HG02588 (cell line): Measurements from ENCODE around the gene HCFC1.

ENCODE experiments used
- ATAC-seq: cut with Tn5 transposase; IDR thresholded peaks from one replicate; pipeline ENCODE4 v1.9.1; 2021; ENCODE audit warnings: mild to moderate bottlenecking, moderate library complexity; ENCODE audit not compliant: unreplicated experiment

The HCFC1 gene

GRCh38 chrX:153971450-153972367, at the start of gene HCFC1:
TSS of gene HCFC1 (minus strand) at chrX:153971818. CDS start at chrX:153970840, 978 bp downstream.
- peak; percentile 41 for ATAC-seq

- ATAC-seq: no peak
These were observed 49.6 kb upstream of the HCFC1 start for GRCh38 chrX:154021131-154021611.

DNA sequence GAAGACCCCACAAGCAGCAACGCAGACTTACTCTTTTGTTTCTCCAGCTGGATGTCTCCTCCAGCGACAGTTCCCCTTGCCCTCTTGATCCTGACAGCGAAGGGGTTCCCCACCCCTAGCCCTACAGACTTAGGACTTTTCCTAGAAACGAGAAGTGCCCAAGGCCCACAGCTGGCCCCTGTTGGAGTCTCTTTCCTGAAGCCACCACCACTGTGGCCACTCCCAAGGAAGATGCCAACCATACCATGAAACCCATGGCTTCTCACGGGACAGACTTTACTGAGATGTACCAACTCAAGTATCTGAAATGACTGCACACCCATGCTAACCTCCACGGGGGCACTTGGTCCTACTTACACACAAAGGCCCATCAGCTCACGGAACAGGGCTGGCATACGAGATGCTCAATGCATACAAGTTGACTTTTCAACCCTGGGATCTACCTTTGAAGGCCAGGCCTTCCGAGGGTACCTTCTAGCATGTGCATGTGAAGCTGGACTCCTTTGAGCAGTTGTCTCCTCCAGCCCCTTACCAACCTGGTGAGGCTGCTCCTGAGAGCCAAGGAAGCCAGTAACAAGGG, 49.0 kb upstream of the HCFC1 start:
- no peak for ATAC-seq

DNA sequence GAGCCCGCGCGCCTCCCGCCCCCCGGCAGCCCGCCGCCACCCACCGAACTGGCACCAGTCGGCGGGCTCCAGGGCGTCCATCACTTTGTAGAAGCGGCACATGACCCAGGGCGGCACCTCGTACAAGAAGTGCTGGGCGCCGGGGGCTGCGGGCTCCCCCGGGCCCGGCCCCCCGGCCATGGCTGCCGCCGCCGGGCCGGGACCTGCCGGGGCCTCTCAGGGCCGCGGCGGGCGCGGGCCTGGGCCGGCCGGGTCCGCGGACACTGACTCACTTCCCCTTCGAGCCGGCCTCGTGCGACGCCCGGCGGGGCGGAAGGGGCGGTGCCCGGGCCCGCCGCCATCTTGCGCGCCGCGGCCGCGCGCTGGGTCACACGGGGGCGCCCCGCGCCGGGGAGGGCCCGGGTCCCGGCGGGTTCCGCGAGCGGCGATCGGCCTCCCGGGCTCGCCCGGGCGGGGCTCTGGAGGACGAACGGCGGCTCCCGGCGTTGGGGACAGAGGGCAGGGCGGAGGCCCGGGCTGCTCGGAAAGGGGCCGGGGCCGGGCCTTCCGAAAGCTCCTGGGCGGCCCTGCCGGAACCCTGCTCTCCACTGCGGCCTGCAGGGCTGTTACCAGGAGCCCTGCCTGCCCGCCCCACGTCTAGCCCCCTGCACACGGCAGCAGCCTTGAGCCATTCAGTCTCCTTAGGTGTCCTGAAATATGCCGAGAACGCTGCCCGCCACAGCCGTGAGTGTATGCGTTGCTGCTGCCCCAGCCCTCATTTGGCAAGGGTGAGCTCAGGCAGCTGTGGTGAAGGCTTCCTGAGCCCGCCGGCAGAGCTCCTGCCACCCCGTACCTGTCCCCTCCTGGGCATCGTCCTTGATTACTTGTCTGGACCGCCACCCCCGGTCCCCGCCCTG, 48.3 kb upstream of the HCFC1 start, which contains the start of gene IRAK1:
IRAK1 (minus strand) TSS at position 270 of the 896 bp plus-strand sequence; CDS start at position 180, 90 bp downstream.
- peak; percentile 72 for ATAC-seq

- peak; percentile 7 for ATAC-seq
These were observed 47.5 kb upstream of the HCFC1 start for GRCh38 chrX:154019061-154019621.

DNA sequence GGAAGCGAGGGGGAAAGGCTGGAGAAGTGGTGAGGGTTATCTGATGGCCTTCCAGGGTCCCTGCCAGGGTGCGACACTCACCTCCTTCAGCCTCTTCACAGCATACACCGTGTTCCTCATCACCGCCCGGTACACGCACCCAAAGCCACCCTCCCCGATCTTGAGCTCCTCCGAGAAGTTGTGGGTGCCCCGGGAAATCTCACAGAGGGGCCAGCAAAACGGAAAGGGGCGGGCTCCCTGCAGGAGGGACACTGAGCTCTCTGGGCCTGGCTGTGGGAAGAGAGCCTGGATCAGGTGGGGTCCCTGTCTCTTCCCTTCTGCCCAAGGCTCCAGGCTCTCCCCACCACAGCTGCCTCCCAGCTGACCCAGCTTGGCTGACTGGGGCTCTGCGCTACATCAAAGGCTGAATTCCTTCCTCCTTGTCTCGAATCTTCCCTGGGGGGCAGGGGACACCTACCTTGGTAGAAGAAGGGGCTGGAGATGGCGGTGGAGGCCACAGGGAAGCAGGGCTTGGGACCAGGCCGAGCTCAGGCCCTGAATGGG, 47.0 kb upstream of the HCFC1 start:
- no peak for ATAC-seq

DNA sequence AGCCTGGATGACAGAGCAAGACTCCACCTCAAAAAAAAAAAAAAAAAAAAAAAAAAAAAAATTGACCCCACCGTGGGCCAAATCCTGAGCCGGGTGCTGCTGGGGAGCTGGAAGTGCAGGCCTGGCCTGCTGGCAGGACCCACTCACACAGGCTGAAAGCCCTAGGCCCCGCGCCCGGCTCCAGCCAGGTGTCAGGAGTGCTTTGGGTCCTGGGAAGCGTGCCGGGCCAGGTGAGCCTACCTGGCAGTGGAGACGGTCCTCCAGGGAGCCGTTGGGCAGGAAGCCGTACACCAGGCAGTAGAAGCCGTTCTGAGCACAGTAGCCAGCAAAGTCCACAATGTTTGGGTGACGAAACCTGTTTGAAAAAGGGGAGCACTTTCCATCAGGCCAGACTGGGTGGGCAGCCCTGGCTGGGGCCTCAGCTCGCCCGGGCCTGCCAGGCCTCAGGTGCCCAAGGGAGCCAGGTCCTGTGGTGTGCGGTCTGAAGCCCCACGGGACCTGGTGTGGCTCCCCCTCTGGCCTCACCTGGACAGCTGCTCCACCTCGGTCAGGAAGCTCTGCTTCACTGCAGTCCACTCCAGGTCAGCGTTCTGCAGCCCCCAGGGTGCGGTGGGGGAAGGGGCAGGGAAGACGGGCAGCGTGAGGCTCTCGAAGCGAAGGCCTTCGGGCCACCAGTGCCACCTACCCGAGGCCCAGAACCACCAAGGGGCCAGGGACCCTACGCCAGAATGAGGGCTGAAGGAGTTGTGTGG, 46.3 kb upstream of the HCFC1 start:
- ATAC-seq: no peak

GRCh38 chrX:154016366-154017076, 44.9 kb upstream of the HCFC1 start:
- no peak for ATAC-seq

DNA sequence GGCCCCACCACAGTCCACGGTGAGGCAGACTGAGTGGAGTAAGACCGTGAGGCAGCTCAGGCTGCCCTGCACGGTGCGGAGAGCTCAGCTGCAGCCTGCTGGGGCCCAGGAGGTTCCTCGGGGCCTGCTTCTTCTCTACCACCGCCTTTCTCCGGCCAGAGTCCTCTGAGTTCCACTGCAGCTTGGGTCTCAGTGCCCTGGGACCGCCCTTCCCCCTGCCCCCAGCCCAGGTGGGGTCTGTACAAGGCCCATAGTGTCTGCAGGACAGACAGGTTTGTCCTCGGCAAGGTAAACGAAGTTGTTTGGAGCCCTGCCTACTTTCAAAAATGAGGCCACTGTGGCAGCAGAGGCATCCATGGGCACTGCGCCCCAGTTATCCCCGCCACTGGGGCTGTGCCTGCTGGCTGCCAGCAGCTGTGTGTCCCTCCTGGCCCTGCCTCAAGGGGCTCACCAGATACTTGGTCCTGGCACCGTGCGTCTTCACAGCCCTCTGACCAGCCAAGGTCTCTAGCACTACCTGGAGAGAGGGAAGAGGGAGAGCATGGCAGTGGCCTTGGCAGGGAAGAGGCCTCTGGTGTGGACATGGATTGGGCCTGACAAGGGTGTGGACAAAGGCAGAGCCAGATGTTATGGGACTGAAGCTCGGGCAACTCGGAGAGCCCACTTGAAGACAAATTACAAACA, 44.1 kb upstream of the HCFC1 start:
- no peak for ATAC-seq

DNA sequence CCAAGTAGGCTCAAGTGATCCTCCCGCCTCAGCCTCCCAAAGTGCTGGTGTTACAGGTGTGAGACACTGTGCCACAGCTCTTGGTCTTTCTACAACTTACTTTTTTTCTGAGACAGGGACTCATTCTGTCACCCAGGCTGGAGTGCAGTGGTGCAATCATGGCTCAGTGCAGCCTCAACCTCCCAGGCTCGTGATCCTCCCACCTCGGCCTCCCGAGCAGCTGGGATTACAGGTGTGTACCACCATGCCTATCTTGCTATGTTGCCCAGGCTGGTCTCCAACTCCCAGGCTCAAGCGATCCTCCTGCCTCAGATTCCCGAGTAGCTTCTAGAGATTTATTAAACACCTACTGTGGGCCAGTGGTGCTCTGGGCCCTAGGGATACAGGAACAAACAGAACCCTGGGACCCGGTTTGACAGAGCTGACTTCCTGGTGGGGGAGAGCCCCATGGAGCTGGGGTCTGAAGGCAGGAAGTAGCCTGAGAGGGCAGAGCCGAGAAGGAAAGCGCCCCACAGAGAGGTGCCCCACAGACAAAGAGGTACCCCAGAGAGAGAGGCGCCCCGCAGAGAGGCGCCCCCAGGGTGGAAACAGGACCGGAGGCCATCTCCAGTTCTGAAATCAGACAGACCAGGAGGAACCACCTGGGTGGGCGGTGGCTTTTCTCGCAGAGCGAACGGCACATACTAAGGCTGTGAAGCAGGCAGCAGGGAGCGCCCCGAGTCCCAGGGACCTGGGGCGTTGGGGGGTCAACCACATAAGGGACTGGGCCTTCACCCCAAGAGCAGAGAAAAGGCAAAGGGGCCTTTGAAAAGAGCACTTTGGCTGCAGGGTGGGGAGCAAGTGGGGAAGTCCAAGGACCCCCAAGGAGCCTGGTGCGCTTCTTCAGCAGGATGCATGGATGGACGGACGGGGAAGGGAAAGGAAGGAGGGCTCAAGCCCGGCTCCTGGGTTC, 43.1 kb upstream of the HCFC1 start:
- ATAC-seq: no peak

DNA sequence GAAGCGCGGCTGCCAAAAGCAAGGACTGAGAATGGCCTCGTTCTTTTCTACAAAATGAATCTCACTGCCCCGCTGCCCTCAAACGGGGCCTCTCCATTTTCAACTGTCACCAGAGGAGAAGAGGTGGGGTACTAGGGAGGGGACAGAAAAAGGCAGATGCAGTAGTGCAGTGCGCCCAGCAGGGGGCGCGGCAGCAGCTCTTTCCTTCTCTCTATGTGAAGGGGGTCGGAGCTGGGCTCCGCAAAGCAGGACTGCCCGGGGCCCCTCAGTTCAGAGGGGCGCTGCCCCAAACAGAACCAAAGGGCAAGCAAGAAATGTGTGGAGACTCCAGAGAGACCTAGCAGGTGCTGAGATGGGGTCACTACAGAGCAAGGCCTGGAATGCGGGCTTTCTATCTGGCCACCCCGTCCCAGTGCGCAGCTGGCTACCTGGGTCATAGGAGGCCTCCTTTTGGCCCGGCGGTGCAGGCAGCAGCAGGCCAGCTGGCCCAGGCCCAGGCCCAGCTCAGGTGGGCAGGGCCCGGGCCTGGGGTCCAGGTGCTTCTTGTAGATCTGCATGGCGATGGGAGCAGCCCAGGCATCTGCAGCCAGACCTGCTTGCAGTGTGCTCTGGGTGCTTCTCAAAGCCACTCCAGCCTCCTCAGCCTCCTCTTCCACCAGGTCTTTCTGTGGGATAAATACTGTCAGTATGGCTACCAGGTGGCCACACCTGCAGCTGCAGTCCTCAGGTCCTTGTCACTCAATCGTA, 42.2 kb upstream of the HCFC1 start:
- no peak for ATAC-seq

DNA sequence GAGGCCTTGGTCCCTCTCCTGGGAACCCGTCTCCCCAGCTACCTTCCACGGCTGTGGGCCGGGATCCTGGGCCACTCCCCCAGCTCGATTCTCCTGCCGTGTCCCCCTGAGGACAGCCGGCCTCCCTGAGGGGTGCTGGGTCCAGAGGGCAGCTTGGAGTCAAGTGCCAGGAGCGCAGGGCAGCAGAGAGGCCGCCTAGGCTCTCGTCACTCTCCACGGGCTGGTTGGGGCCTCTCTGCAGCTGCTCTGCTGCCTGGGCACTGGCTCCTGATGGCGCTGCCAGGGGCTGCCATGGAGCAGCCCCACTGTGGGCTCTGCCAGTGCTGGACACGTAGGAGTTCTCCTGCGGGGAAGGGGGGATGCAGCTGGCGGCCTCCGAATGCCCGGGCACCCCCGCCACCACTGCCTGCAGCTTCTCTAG, 41.4 kb upstream of the HCFC1 start:
- ATAC-seq: no peak

GRCh38 chrX:154012336-154012991, 40.8 kb upstream of the HCFC1 start:
- ATAC-seq: no peak

GRCh38 chrX:154011376-154012335, 40.0 kb upstream of the HCFC1 start:
- ATAC-seq: no peak
